Suprapubic skin (tissue), 4 donors: ENCODE measurements around the gene KIZ. TPM values are rescaled to one million over a fixed set of nuclear protein-coding genes. Genes with fewer than 3 reads are reported as not detected.

Source experiments
- DNase-seq, 2 donors: peaks; one replicate each; pipeline ENCODE4 v3.0.0-alpha.2; 2019; ENCODE audit warnings: low spot score in 2 of 2
- H3K27ac ChIP-seq: fragments of 200-600 bp; sonication (generic); one replicate; pipeline ENCODE4 v1.5.1; 2019
- H3K27me3 ChIP-seq: fragments of 200-600 bp; sonication (generic); one replicate; pipeline ENCODE4 v1.5.1; 2019
- H3K36me3 ChIP-seq: fragments of 200-600 bp; sonication (generic); one replicate; pipeline ENCODE4 v1.5.1; 2019
- H3K4me1 ChIP-seq: fragments of 200-600 bp; sonication (generic); one replicate; pipeline ENCODE4 v1.5.1; 2019
- H3K4me3 ChIP-seq: fragments of 200-600 bp; sonication (generic); one replicate; pipeline ENCODE4 v1.5.1; 2019; ENCODE audit warnings: mild to moderate bottlenecking
- H3K9me3 ChIP-seq: fragments of 200-600 bp; sonication (generic); one replicate; pipeline ENCODE4 v1.5.1; 2019
- EP300 ChIP-seq: sonication (generic); formaldehyde crosslinking; IDR thresholded peaks from one replicate; pipeline ENCODE4 v1.6.1; 2017; ENCODE audit warnings: antibody characterized with exemption
- POLR2A ChIP-seq, 2 donors: fragments of 450-650 bp; IDR thresholded peaks; one replicate each; pipeline ENCODE4 v1.6.1; 2017; ENCODE audit warnings: antibody characterized with exemption in 2 of 2, mild to moderate bottlenecking in 2 of 2, moderate library complexity in 2 of 2
- POLR2AphosphoS5 ChIP-seq, 3 donors: sonication (generic); formaldehyde crosslinking; IDR thresholded peaks; one replicate each; pipeline ENCODE4 v1.6.1; 2017; ENCODE audit warnings: antibody characterized with exemption in 3 of 3
- WGBS: methylation state at CpG from one replicate; pipeline ENCODE4 v1.1.5; 2018; 5-methylcytosine and 5-hydroxymethylcytosine counted together
- total RNA-seq, 4 donors: library from RNA; depleted of rRNA; stranded (reverse); fragments of >200 nt; gene quantifications; one replicate each; pipeline ENCODE4 v1.1.0, GENCODE V29; 2016
- TF ChIP-seq, protein P1 (sequence below), 2 donors: fragments of 200-600 bp in 1 of 2; fragments of 450-650 bp in 1 of 2; sonication (generic) in 1 of 2; IDR thresholded peaks; one replicate each; pipeline ENCODE4 v1.5.1; 2016 to 2019; ENCODE audit warnings: antibody characterized with exemption in 2 of 2, mild to moderate bottlenecking in 1 of 2, moderate library complexity in 1 of 2

KIZ gene
- total RNA-seq, 4 donors from 2014 or later: 14.7 to 43.0 (median 34.0) TPM

DNA sequence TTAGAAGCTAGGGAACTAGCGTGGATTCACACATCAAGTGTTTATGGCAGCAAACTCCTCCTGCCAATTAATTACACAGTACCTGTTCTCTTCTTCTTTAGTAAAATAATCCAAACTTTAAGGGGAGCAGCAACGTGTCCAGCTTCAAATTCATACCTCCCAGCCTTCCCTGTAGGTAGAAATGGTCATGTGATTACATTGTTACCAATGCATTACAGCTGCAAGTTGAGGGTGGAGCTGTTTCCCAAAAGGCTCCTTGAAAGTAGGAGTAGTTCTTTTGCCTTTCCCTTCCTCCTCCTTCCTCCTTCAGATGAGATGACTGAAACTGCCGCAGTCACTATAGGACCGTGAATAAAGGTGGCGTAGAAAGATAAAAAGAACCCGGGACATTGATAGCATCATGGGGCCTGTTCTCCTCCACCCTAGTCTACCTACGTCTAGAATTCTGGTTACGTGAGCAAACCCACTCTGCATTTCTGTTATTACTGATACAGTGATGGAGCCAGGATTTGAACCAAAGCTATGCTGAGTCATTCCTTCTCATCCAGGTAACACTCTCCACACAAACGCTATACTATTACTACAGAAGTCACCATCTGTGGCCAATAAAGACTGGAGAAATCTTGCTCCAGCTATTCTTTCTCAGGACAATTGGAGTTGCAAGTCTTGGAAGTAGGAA lies 37.9 kb upstream of the KIZ start:
- WGBS: 78% methylated on average over 9 of the region's 9 CpGs
- H3K36me3 ChIP-seq: no peaks in the 10 kb centered on the region
- DNase-seq: no peak
- H3K4me3 ChIP-seq: no peak overlapping the region
- H3K27ac ChIP-seq: no peak overlapping the region
- no peaks in the 10 kb centered on the region for H3K4me1 ChIP-seq
- peaks cover 51% of the 10 kb centered on the region for H3K27me3 ChIP-seq
- TF ChIP-seq POLR2A (IDR thresholded peaks at IDR 0.05) (no peak), EP300 (no peak), POLR2AphosphoS5 (IDR thresholded peaks at IDR 0.05) (no peak)
- TF ChIP-seq, protein P1, sequence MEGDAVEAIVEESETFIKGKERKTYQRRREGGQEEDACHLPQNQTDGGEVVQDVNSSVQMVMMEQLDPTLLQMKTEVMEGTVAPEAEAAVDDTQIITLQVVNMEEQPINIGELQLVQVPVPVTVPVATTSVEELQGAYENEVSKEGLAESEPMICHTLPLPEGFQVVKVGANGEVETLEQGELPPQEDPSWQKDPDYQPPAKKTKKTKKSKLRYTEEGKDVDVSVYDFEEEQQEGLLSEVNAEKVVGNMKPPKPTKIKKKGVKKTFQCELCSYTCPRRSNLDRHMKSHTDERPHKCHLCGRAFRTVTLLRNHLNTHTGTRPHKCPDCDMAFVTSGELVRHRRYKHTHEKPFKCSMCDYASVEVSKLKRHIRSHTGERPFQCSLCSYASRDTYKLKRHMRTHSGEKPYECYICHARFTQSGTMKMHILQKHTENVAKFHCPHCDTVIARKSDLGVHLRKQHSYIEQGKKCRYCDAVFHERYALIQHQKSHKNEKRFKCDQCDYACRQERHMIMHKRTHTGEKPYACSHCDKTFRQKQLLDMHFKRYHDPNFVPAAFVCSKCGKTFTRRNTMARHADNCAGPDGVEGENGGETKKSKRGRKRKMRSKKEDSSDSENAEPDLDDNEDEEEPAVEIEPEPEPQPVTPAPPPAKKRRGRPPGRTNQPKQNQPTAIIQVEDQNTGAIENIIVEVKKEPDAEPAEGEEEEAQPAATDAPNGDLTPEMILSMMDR (IDR thresholded peaks at IDR 0.05): no peak
- H3K9me3 ChIP-seq: no peaks in the 10 kb centered on the region

GRCh38 chr20:21089391-21089790 lies 36.5 kb upstream of the KIZ start:
- H3K9me3 ChIP-seq: no peaks in the 10 kb centered on the region
- no peaks in the 10 kb centered on the region for H3K36me3 ChIP-seq
- no peak for DNase-seq
- WGBS: 42% methylated on average over 8 of the region's 8 CpGs
- no peaks in the 10 kb centered on the region for H3K4me1 ChIP-seq
- TF ChIP-seq EP300 (no peak), POLR2A (IDR thresholded peaks at IDR 0.05) (no peak), POLR2AphosphoS5 (IDR thresholded peaks at IDR 0.05) (no peak)
- TF ChIP-seq, protein P1 (IDR thresholded peaks at IDR 0.05): no peak
- H3K27ac ChIP-seq: no peak overlapping the region
- H3K27me3 ChIP-seq: peaks cover 58% of the 10 kb centered on the region
- H3K4me3 ChIP-seq: no peak overlapping the region

- Histone ChIP-seq H3K4me1 (no peaks in the 10 kb centered on the region), H3K36me3 (no peaks in the 10 kb centered on the region), H3K4me3 (no peak overlapping the region), H3K9me3 (no peaks in the 10 kb centered on the region), H3K27ac (no peak overlapping the region), H3K27me3 (peaks cover 53% of the 10 kb centered on the region)
- no peak for TF ChIP-seq EP300
- TF ChIP-seq, protein P1 (IDR thresholded peaks at IDR 0.05): no peak
- TF ChIP-seq POLR2A (IDR thresholded peaks at IDR 0.05): no peak
- no peak for TF ChIP-seq POLR2AphosphoS5 (IDR thresholded peaks at IDR 0.05)
- no peak for DNase-seq
- WGBS: 61% methylated on average over 14 of the region's 14 CpGs
These were observed 35.7 kb upstream of the KIZ start for GRCh38 chr20:21090111-21090618.

GRCh38 chr20:21090721-21091120 lies 35.2 kb upstream of the KIZ start:
- TF ChIP-seq POLR2A (IDR thresholded peaks at IDR 0.05) (no peak), POLR2AphosphoS5 (IDR thresholded peaks at IDR 0.05) (no peak), EP300 (no peak)
- TF ChIP-seq, protein P1 (IDR thresholded peaks at IDR 0.05): no peak
- 81% methylated on average over 11 of the region's 11 CpGs for WGBS
- no peak for DNase-seq
- Histone ChIP-seq H3K4me1 (no peaks in the 10 kb centered on the region), H3K36me3 (no peaks in the 10 kb centered on the region), H3K27me3 (peaks cover 51% of the 10 kb centered on the region), H3K4me3 (no peak overlapping the region), H3K9me3 (no peaks in the 10 kb centered on the region), H3K27ac (no peak overlapping the region)

DNA sequence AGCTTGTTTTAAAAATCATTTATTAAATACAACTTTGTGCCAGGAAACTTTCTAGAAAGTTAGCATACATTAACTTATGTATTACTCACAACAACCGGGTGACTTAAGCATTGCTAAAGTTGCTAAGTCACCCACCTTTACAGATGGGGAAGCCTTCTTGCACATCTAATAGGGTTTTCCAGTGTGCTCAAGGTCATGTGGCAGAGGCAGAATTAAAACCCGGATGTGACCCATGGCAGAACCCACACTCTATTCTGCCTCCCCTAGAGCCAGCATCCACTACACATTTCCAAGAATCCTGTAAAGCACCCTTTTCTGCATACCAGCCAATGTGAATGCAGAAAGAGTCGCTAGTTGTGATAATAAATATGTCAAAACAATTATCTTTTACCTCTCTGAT lies 33.1 kb upstream of the KIZ start:
- peaks cover 54% of the 10 kb centered on the region for H3K27me3 ChIP-seq
- H3K36me3 ChIP-seq: no peaks in the 10 kb centered on the region
- TF ChIP-seq, protein P1 (IDR thresholded peaks at IDR 0.05): no peak
- TF ChIP-seq POLR2AphosphoS5 (IDR thresholded peaks at IDR 0.05) (no peak), EP300 (no peak), POLR2A (IDR thresholded peaks at IDR 0.05) (no peak)
- no peak overlapping the region for H3K4me3 ChIP-seq
- no peak overlapping the region for H3K27ac ChIP-seq
- no peaks in the 10 kb centered on the region for H3K4me1 ChIP-seq
- WGBS: 70% methylated on average over 3 of the region's 3 CpGs
- no peaks in the 10 kb centered on the region for H3K9me3 ChIP-seq
- no peak for DNase-seq
